OCI-LY7 (cell line): Measurements from ENCODE around the gene MT4.

Source experiments
- EZH2phosphoT487 ChIP-seq: fragments of 200-600 bp; sonication (generic); IDR thresholded peaks from 2 replicates; pipeline ENCODE4 v1.6.1; 2018; ENCODE audit warnings: low read depth, borderline replicate concordance, mild to moderate bottlenecking, mixed run types, antibody characterized with exemption, low read length, moderate library complexity, mixed read lengths
- TF ChIP-seq, protein P1 (sequence below): fragments of 200-600 bp; sonication (generic); conservative IDR thresholded peaks from 2 replicates; pipeline ENCODE4 v1.5.1; 2014; ENCODE audit warnings: mild to moderate bottlenecking, antibody characterized with exemption, low read length, moderate library complexity, mixed read lengths

DNA sequence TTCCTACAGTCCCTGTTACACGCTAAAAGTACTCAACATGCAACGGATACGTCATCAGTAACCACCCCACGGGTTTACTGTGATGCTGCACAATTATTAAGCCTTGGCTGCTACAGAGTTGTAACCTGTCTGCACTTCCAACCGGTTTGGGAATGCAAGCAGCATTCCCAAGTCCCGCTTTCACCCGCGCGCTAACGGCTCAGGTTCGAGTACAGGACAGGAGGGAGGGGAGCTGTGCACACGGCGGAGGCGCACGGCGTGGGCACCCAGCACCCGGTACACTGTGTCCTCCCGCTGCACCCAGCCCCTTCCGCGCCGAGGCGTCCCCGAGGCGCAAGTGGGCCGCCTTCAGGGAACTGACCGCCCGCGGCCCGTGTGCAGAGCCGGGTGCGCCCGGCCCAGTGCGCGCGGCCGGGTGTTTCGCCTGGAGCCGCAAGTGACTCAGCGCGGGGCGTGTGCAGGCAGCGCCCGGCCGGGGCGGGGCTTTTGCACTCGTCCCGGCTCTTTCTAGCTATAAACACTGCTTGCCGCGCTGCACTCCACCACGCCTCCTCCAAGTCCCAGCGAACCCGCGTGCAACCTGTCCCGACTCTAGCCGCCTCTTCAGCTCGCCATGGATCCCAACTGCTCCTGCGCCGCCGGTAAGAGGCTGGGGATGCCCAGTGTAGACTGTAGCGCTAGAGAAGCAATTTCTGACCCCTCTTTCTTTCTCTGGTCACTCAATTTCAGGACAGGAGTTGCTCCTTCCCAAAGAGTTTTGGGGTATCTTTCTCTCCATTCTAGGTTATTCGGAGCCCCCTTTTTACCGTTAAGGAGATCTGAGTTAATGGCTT lies 43.4 kb downstream of the MT4 start, which contains the start of gene MT2A:
- TF ChIP-seq, protein P1, sequence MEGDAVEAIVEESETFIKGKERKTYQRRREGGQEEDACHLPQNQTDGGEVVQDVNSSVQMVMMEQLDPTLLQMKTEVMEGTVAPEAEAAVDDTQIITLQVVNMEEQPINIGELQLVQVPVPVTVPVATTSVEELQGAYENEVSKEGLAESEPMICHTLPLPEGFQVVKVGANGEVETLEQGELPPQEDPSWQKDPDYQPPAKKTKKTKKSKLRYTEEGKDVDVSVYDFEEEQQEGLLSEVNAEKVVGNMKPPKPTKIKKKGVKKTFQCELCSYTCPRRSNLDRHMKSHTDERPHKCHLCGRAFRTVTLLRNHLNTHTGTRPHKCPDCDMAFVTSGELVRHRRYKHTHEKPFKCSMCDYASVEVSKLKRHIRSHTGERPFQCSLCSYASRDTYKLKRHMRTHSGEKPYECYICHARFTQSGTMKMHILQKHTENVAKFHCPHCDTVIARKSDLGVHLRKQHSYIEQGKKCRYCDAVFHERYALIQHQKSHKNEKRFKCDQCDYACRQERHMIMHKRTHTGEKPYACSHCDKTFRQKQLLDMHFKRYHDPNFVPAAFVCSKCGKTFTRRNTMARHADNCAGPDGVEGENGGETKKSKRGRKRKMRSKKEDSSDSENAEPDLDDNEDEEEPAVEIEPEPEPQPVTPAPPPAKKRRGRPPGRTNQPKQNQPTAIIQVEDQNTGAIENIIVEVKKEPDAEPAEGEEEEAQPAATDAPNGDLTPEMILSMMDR = no peak
- TF ChIP-seq EZH2phosphoT487 = no peak
